ENCODE measurements around the gene GMDS. TPM values are rescaled to one million over a fixed set of nuclear protein-coding genes. Genes with fewer than 3 reads are reported as not detected.

GMDS gene
- total and polyA plus RNA-seq, 2 of the 13 experiments (the other 11 are each of a cell fraction or from before 2014, with no cell fraction given): 64.4 to 112 TPM

- ATAC-seq: no peak
- Histone ChIP-seq H2AFZ (ENCODE audit: low read length) (no peak overlapping the region), H3K36me3 (replicated peaks in 1 of 2; ENCODE audit: control insufficient read depth in 1 of 2, insufficient read depth in 2 of 2, low read length in 2 of 2) (peaks cover 4 to 21% of the 10 kb centered on the region in 2 experiments), H3K79me2 (ENCODE audit: insufficient read depth, low read length) (no peaks in the 10 kb centered on the region), H3K4me2 (ENCODE audit: low read depth, low read length) (no peak overlapping the region), H3K27ac (ENCODE audit: extremely low read length, insufficient read depth, low read length) (no peak overlapping the region), H3K9me3 (ENCODE audit: low read length) (no peaks in the 10 kb centered on the region), H3K9ac (ENCODE audit: insufficient read depth, low read depth, low read length) (no peak overlapping the region), H3K4me3 (replicated peaks in 1 of 3; ENCODE audit: insufficient read depth in 1 of 3, low read depth in 2 of 3, low read length in 3 of 3) (no peak overlapping the region), H3K27me3 (ENCODE audit: control insufficient read depth in 1 of 2, insufficient read depth in 2 of 2, low read length in 2 of 2) (no peaks in the 10 kb centered on the region), H3K4me1 (ENCODE audit: insufficient read depth, low read length) (peaks cover 16% of the 10 kb centered on the region), H4K20me1 (ENCODE audit: insufficient read depth, low read length) (0 out of 2 replicates have a peak, but pooled peaks cover 3% of the 10 kb centered on the region)
- intact Hi-C loops (cut with micrococcal nuclease; ENCODE audit: unreplicated experiment) (no loop called here), in situ Hi-C loops (cut with HindIII; ENCODE audit: extremely low pct_ligation_motif_present, low pct_unique_long_range_greater_than_20kb) (no loop called here)
- DNase-seq (ENCODE audit: low spot score): no peak
- FAIRE-seq: no peak
- 96% methylated on average over 4 of the region's 4 CpGs for WGBS (ENCODE audit: low lambda C conversion rate)
- POLR2A ChIA-PET: no interaction called here
- BruUV-seq (replicated peaks): no TSS peak
- CTCF ChIA-PET (ENCODE audit: low intra/inter-chr PET ratio, low total read pairs): no interaction called here
- TF ChIP-seq SMC3 (IDR thresholded peaks at IDR 0.05; ENCODE audit: low read length): no peak
- TF ChIP-seq ISL2 (CRISPR knock-in tag; IDR thresholded peaks at IDR 0.05): no peak
- TF ChIP-seq U2AF2 (IDR thresholded peaks at IDR 0.05; ENCODE audit: low read depth, low read length): no peak
- TF ChIP-seq ESRRA (CRISPR knock-in tag; IDR thresholded peaks at IDR 0.05; ENCODE audit: low read depth): no peak
- TF ChIP-seq ZNF160 (CRISPR knock-in tag; IDR thresholded peaks at IDR 0.05): no peak
- no peak for TF ChIP-seq RFXANK (CRISPR knock-in tag; IDR thresholded peaks at IDR 0.05)
- TF ChIP-seq SYNCRIP (IDR thresholded peaks at IDR 0.05; ENCODE audit: insufficient read depth, low read depth, low read length): no peak
- TF ChIP-seq ZFYVE20 (CRISPR knock-in tag; IDR thresholded peaks at IDR 0.05; ENCODE audit: borderline replicate concordance, low read depth): no peak
- no peak for TF ChIP-seq KLF15 (CRISPR knock-in tag; IDR thresholded peaks at IDR 0.05; ENCODE audit: borderline replicate concordance)
- no peak for TF ChIP-seq RBM39 (IDR thresholded peaks at IDR 0.05; ENCODE audit: low read depth, low read length, poor library complexity, severe bottlenecking)
- no peak for TF ChIP-seq ZNF10 (CRISPR knock-in tag; IDR thresholded peaks at IDR 0.05; ENCODE audit: borderline replicate concordance, low read depth)
These were observed 384.6 kb downstream of the GMDS start for GRCh38 chr6:1860756-1861348.
